Right hindlimb (tissue), 1 donor: ENCODE measurements around the gene ABCA5.

Experiments
- DNase-seq: peaks from one replicate; pipeline ENCODE4 v3.0.0-alpha.2; 2018

The ABCA5 gene

GRCh38 chr17:69327060-69327831 lies at the start of gene ABCA5:
Gene ABCA5, minus strand, starts transcription at chr17:69327133. Its CDS starts 12,718 bp downstream, at chr17:69314415.
- DNase-seq, result peak; percentile 86

GRCh38 chr17:69375229-69375628 lies 48.3 kb upstream of the ABCA5 start:
- no peak for DNase-seq

GRCh38 chr17:69373069-69373468 lies 46.1 kb upstream of the ABCA5 start:
- DNase-seq, result no peak

- no peak for DNase-seq
Measured at GRCh38 chr17:69367298-69367697, 40.4 kb upstream of the ABCA5 start.

- no peak for DNase-seq
Measured at GRCh38 chr17:69363488-69364210, 36.7 kb upstream of the ABCA5 start.

- no peak for DNase-seq
Measured at GRCh38 chr17:69361156-69361555, 34.2 kb upstream of the ABCA5 start.

GRCh38 chr17:69358688-69359596 lies 32.0 kb upstream of the ABCA5 start:
- DNase-seq, result no peak

GRCh38 chr17:69357701-69358100 lies 30.8 kb upstream of the ABCA5 start:
- DNase-seq, result no peak

- no peak for DNase-seq
Measured at GRCh38 chr17:69356625-69357024, 29.7 kb upstream of the ABCA5 start.

- DNase-seq, result no peak
Measured at GRCh38 chr17:69350911-69351310, 24.0 kb upstream of the ABCA5 start.

GRCh38 chr17:69348429-69348828 lies 21.5 kb upstream of the ABCA5 start:
- no peak for DNase-seq

GRCh38 chr17:69346766-69347165 lies 19.8 kb upstream of the ABCA5 start:
- DNase-seq, result no peak

- DNase-seq, result no peak
Measured at GRCh38 chr17:69344939-69345338, 18.0 kb upstream of the ABCA5 start.

- no peak for DNase-seq
Measured at GRCh38 chr17:69342896-69343644, 16.1 kb upstream of the ABCA5 start.

- no peak for DNase-seq
Measured at GRCh38 chr17:69339937-69340336, 13.0 kb upstream of the ABCA5 start.

- no peak for DNase-seq
Measured at GRCh38 chr17:69336996-69337395, 10.1 kb upstream of the ABCA5 start.

- DNase-seq, result no peak
Measured at GRCh38 chr17:69336580-69336979, 9.6 kb upstream of the ABCA5 start.

GRCh38 chr17:69335058-69335457 lies 8.1 kb upstream of the ABCA5 start:
- DNase-seq, result no peak

GRCh38 chr17:69333561-69333960 lies 6.6 kb upstream of the ABCA5 start:
- DNase-seq, result no peak

GRCh38 chr17:69331756-69332155 lies 4.8 kb upstream of the ABCA5 start:
- DNase-seq, result no peak

- no peak for DNase-seq
Measured at GRCh38 chr17:69326377-69327059, 415 bp downstream of the ABCA5 start.
